CD8-positive, alpha-beta memory T cell (primary cell): Measurements from ENCODE around the gene DBR1. TPM values are rescaled to one million over a fixed set of nuclear protein-coding genes. Genes with fewer than 3 reads are reported as not detected.

ENCODE experiments used
- CTCF ChIA-PET: fragments of 350-600 bp; sonication (Branson Sonifier 250); formaldehyde crosslinking; loops from one replicate; lab custom pipeline; 2021; ENCODE audit warnings: antibody characterized with exemption; lab: Charles Lee
- POLR2A ChIA-PET: fragments of 350-600 bp; sonication (Branson Sonifier 250); formaldehyde crosslinking; loops from one replicate; lab custom pipeline; 2021; ENCODE audit warnings: antibody characterized with exemption; lab: Charles Lee
- DNase-seq, 5 donors: peaks; one replicate each; pipeline versions ENCODE4 v3.0.0 to v3.0.0-alpha.2; 2020 to 2022; ENCODE audit warnings: mixed read lengths in 1 of 5
- H3K27ac ChIP-seq: one replicate; pipeline ENCODE4 v1.7.0; 2013; ENCODE audit warnings: low read depth, mild to moderate bottlenecking, low read length, moderate library complexity
- H3K27me3 ChIP-seq: 2 replicates; pipeline ENCODE4 v1.7.0; 2013; ENCODE audit warnings: low read length, mild to moderate bottlenecking; ENCODE audit not compliant: insufficient read depth, poor library complexity, severe bottlenecking
- H3K36me3 ChIP-seq: 2 replicates; pipeline ENCODE4 v1.7.0; 2013; ENCODE audit warnings: mild to moderate bottlenecking, low read length, moderate library complexity; ENCODE audit not compliant: insufficient read depth
- H3K4me1 ChIP-seq: 2 replicates; pipeline ENCODE4 v1.7.0; 2013; ENCODE audit warnings: mild to moderate bottlenecking, low read length, moderate library complexity; ENCODE audit not compliant: insufficient read depth
- H3K4me3 ChIP-seq: 2 replicates; pipeline ENCODE4 v1.7.0; 2013; ENCODE audit warnings: mild to moderate bottlenecking, low read length
- H3K9me3 ChIP-seq: 2 replicates; pipeline ENCODE4 v1.7.0; 2013; ENCODE audit warnings: mild to moderate bottlenecking, low read length
- H3K27ac Mint-ChIP-seq, 8 donors: one replicate each; pipeline ENCODE4 v1.8.0; 2020 to 2021; ENCODE audit warnings: mixed read lengths in 8 of 8, mild to moderate bottlenecking in 6 of 8, inconsistent platforms in 3 of 8, moderate library complexity in 3 of 8
- H3K27me3 Mint-ChIP-seq, 2 donors: one replicate each; pipeline ENCODE4 v1.8.0; 2020 to 2021; ENCODE audit warnings: mixed read lengths in 2 of 2, mild to moderate bottlenecking in 1 of 2, moderate library complexity in 1 of 2
- H3K36me3 Mint-ChIP-seq, 3 donors: one replicate each; pipeline ENCODE4 v1.8.0; 2020 to 2021; ENCODE audit warnings: mixed read lengths in 3 of 3, inconsistent platforms in 1 of 3, mild to moderate bottlenecking in 1 of 3
- H3K4me1 Mint-ChIP-seq, 3 donors: one replicate each; pipeline ENCODE4 v1.8.0; 2020 to 2021; ENCODE audit warnings: mixed read lengths in 3 of 3, inconsistent platforms in 1 of 3, mild to moderate bottlenecking in 1 of 3
- H3K4me3 Mint-ChIP-seq, 7 donors: one replicate each; pipeline ENCODE4 v1.8.0; 2020 to 2021; ENCODE audit warnings: mixed read lengths in 7 of 7, mild to moderate bottlenecking in 6 of 7, moderate library complexity in 4 of 7, inconsistent platforms in 2 of 7
- H3K9me3 Mint-ChIP-seq, 5 donors: one replicate each; pipeline ENCODE4 v1.8.0; 2020 to 2022; ENCODE audit warnings: mixed read lengths in 5 of 5, mild to moderate bottlenecking in 3 of 5, moderate library complexity in 2 of 5, inconsistent platforms in 1 of 5
- polyA plus RNA-seq: library from polyadenylated mRNA; unstranded; fragments of 300-500 nt; fragmentation: Illumina TruSeq; gene quantifications from one replicate; pipeline ENCODE4 v1.2.3, GENCODE V29; 2021
- total RNA-seq, 2 experiments: library from RNA; stranded (reverse); gene quantifications; one replicate each; pipeline ENCODE4 v1.2.3, GENCODE V29; 2021

Gene DBR1
- total and polyA plus RNA-seq, 3 experiments from 2014 or later: 15.0 to 29.0 (median 25.6) TPM

DNA sequence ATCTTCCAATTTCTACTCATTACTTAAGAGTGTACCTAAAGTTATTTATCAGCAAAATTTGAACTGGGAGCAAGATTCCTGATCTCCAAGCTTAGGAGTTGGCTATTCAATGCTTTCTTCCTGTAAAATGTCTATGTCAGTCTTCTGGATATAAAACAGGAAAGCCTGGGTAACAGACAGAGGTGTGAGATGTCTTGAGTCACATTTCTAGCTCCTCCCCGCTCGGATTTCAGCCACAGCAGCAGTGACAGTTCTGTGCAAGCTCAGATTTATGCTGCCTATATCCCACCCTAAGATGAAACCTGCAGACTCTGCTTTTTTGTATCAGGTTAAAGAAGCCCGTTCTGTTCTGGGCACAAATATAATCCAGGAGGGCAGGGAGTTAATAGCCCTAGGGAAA lies 10.3 kb upstream of the DBR1 start:
- CTCF ChIA-PET: no interaction called here
- H3K36me3 Mint-ChIP-seq: peaks cover 0 to 15% (median 3%) of the 10 kb centered on the region in 3 donors
- Histone ChIP-seq H3K27ac (no peak overlapping the region), H3K4me3 (no peak overlapping the region), H3K9me3 (no peaks in the 10 kb centered on the region), H3K27me3 (peaks cover 5% of the 10 kb centered on the region), H3K36me3 (no peaks in the 10 kb centered on the region), H3K4me1 (peaks cover 24% of the 10 kb centered on the region)
- H3K27ac Mint-ChIP-seq: peak overlapping the region in 1 of 8 donors; percentile 35
- peak overlapping the region in 1 of 7 donors; percentile 24 for H3K4me3 Mint-ChIP-seq
- POLR2A ChIA-PET: no interaction called here
- no peaks in the 10 kb centered on the region for H3K9me3 Mint-ChIP-seq
- no peak for DNase-seq
- H3K4me1 Mint-ChIP-seq: peaks cover 25 to 34% (median 32%) of the 10 kb centered on the region in 3 donors
- H3K27me3 Mint-ChIP-seq: peaks cover 9 to 14% of the 10 kb centered on the region in 2 donors

DNA sequence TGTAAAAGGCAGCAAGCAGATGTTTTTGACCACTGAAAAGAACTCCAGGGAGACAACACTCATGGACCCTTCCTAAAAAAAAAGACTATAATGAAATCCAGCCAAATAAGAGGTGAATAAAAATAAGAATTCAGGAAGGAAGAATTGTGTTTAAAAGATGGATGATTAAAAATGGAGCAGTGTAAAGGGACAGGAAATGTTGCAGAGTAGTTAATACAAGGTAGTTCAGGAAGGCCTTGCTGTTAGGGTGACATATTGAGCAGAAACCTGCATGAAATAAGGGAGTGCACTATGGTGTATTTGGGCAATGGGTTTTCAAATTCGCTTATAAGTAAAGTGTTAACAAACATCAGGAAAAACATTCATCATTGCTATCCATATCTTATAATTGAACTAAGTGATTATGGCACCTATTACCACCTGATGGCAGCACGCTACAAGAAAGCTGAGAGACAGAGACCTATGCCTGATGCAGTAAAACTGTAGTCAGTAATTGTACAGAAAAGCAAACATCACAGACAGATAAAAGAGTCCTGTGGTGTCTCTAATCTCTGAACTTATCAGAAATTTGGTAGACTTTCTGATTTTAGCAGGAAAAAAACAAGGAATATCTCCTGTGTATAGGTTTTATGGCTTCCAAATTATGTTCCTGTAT lies 5.8 kb upstream of the DBR1 start:
- H3K27ac ChIP-seq: no peak overlapping the region
- no peaks in the 10 kb centered on the region for H3K9me3 ChIP-seq
- Mint-ChIP-seq H3K27me3 (peaks cover 9 to 16% of the 10 kb centered on the region in 2 donors), H3K36me3 (no peaks in the 10 kb centered on the region), H3K27ac (peak overlapping the region in 1 of 8 donors; percentile 47), H3K9me3 (no peaks in the 10 kb centered on the region), H3K4me1 (peaks cover 0 to 2% (median 0%) of the 10 kb centered on the region in 3 donors), H3K4me3 (peak overlapping the region in 1 of 7 donors; percentile 11)
- peak in 3 of 5 donors; percentile 12 to 54 (median 28) for DNase-seq
- no peaks in the 10 kb centered on the region for H3K4me1 ChIP-seq
- H3K27me3 ChIP-seq: peaks cover 5% of the 10 kb centered on the region
- ChIA-PET POLR2A (no interaction called here), CTCF (interaction anchor here (1.1 to 2.3 kb wide), 3 partner anchors 10 to 47 kb away, joined by 3 to 7 read pairs (median 3); no protein-coding TSS in a partner anchor)
- no peaks in the 10 kb centered on the region for H3K36me3 ChIP-seq
- no peak overlapping the region for H3K4me3 ChIP-seq

DNA sequence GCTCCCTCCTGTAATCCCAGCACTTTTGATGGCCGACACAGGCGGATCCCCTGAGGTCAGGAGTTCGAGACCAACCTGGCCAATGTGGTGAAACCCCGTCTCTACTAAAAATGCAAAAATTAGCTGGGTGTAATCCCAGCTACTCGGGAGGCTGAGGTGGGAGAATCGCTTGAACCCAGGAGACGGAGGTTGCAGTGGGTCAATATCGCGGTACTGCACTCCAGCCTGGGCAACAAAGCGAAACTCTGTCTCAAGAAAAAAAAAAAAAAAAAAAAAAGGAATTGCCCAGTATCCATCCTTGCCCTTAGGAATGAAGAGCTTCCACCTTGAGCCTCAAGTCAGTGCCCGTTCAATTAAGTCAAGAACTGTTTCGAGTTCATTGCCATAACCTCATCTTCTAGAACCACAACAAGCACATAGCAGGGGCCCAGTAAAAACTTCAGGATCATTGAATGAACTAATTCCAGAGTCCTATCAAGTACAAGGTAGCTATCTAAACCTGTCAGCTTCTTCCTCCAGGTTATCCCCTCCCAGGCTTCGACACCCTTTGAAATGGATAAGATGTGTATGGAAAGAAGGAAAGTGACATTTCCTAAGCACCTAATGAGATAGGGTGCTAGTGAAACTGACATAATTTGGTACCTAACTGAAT lies 826 bp downstream of the DBR1 start:
- no peaks in the 10 kb centered on the region for H3K27me3 ChIP-seq
- peaks cover 7% of the 10 kb centered on the region for H3K36me3 ChIP-seq
- no peaks in the 10 kb centered on the region for H3K9me3 ChIP-seq
- Mint-ChIP-seq H3K4me1 (peaks cover 41 to 51% (median 46%) of the 10 kb centered on the region in 3 donors), H3K27me3 (no peaks in the 10 kb centered on the region), H3K36me3 (peaks cover 0 to 38% (median 9%) of the 10 kb centered on the region in 3 donors), H3K9me3 (no peaks in the 10 kb centered on the region), H3K27ac (peak overlapping the region; percentile 93 to 98 (median 96)), H3K4me3 (peak overlapping the region; percentile 94 to 99 (median 99))
- DNase-seq: no peak
- H3K27ac ChIP-seq: peak overlapping the region; percentile 80
- CTCF ChIA-PET: interaction anchor here (1.0 to 3.0 kb wide), 4 partner anchors 9 to 155 kb away, joined by 3 to 14 read pairs (median 3); partner anchors contain the start of gene ARMC8
- peaks cover 26% of the 10 kb centered on the region for H3K4me1 ChIP-seq
- peak overlapping the region; percentile 94 for H3K4me3 ChIP-seq
- POLR2A ChIA-PET: interaction anchor here (1.1 to 2.5 kb wide), 2 partner anchors 13 to 154 kb away, joined by 4 to 24 read pairs; partner anchors contain the start of gene ARMC8

DNA sequence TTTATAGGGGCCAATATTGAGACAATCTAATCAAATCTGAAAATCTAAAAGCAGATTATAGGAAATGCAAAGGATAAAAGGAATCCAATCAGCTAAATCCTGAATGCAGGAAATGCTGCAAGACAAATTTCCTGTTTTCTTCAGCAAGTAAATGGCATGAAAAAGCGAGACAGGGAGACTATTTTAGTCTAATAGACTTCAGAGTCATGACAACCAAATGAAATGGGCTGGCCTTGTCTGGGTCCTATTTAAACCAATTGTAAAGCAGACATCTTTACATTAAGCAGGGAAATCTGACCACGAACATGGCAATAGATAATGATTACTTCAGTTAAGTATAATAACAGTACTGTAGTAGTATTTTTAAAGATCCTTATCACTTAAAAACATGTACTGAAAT lies 2.1 kb downstream of the DBR1 start:
- Histone ChIP-seq H3K4me3 (no peak overlapping the region), H3K27ac (no peak overlapping the region), H3K36me3 (peaks cover 12% of the 10 kb centered on the region), H3K4me1 (peaks cover 26% of the 10 kb centered on the region), H3K27me3 (no peaks in the 10 kb centered on the region), H3K9me3 (no peaks in the 10 kb centered on the region)
- no peaks in the 10 kb centered on the region for H3K9me3 Mint-ChIP-seq
- CTCF ChIA-PET: interaction anchor here (3.0 kb wide), 1 partner anchor 15 kb away, joined by 14 read pairs; the partner anchor contains the start of gene ARMC8
- H3K4me3 Mint-ChIP-seq: peak overlapping the region; percentile 14 to 99 (median 62)
- peaks cover 41 to 51% (median 46%) of the 10 kb centered on the region in 3 donors for H3K4me1 Mint-ChIP-seq
- DNase-seq: no peak
- peaks cover 0 to 48% (median 9%) of the 10 kb centered on the region in 3 donors for H3K36me3 Mint-ChIP-seq
- POLR2A ChIA-PET: no interaction called here
- H3K27ac Mint-ChIP-seq: peak overlapping the region in 7 of 8 donors; percentile 29 to 85 (median 66)
- H3K27me3 Mint-ChIP-seq: no peaks in the 10 kb centered on the region

DNA sequence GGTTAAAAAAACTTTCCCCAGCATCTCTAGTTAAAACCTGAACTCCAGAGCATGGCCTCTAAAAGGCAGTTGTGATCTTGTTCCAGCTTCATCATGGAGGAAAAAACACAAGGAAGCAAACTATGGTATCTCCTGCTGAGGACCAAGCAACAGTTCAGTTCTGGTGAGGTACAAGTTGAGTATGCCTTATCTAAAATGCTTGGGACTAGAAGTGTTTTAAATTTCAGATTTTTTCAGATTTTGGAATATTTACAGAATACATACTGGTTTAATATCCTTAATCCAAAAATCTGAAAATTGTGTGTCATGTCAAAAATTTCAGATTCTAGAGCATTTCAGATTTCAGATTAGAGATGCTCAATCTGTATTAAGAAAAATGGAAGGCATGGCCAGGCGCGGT lies 9.7 kb downstream of the DBR1 start:
- no peaks in the 10 kb centered on the region for H3K9me3 ChIP-seq
- Mint-ChIP-seq H3K27me3 (peaks cover 0 to 2% of the 10 kb centered on the region in 2 donors), H3K4me3 (no peak overlapping the region), H3K36me3 (peaks cover 22 to 90% (median 25%) of the 10 kb centered on the region in 3 donors), H3K27ac (peak overlapping the region in 1 of 8 donors; percentile 63), H3K9me3 (no peaks in the 10 kb centered on the region), H3K4me1 (peaks cover 12 to 17% (median 12%) of the 10 kb centered on the region in 3 donors)
- H3K27me3 ChIP-seq: no peaks in the 10 kb centered on the region
- no peak overlapping the region for H3K27ac ChIP-seq
- H3K4me1 ChIP-seq: no peaks in the 10 kb centered on the region
- no peak for DNase-seq
- peaks cover 19% of the 10 kb centered on the region for H3K36me3 ChIP-seq
- no peak overlapping the region for H3K4me3 ChIP-seq
- POLR2A ChIA-PET: no interaction called here
- CTCF ChIA-PET: no interaction called here

DNA sequence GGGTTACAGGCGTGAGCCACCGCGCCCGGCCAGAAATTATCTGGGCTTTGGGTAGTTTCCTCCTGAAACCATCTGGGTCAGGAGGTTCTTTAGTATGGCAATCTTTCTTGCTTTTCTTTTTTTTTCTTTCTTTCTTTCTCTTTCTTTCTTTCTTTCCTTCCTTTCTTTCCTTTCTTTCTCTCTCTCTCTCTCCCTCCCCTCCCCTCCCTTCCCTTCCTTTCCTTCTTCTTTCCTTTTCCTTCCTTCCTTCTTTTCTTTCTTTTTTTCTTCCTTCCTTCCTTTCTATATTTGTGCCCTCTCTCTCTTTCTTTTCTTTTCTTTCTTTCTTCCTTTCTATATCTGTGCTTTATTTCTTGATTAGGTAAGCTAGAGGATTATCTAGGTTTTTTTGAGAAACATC lies 17.0 kb downstream of the DBR1 start:
- POLR2A ChIA-PET: no interaction called here
- Histone ChIP-seq H3K36me3 (no peaks in the 10 kb centered on the region), H3K27me3 (no peaks in the 10 kb centered on the region), H3K4me1 (no peaks in the 10 kb centered on the region), H3K27ac (no peak overlapping the region), H3K9me3 (no peaks in the 10 kb centered on the region), H3K4me3 (no peak overlapping the region)
- Mint-ChIP-seq H3K27ac (no peak overlapping the region), H3K27me3 (peaks cover 0 to 4% of the 10 kb centered on the region in 2 donors), H3K9me3 (peaks cover 4 to 16% (median 13%) of the 10 kb centered on the region in 5 donors), H3K4me3 (no peak overlapping the region), H3K4me1 (no peaks in the 10 kb centered on the region), H3K36me3 (peaks cover 11 to 25% (median 16%) of the 10 kb centered on the region in 3 donors)
- no peak for DNase-seq
- CTCF ChIA-PET: no interaction called here

DNA sequence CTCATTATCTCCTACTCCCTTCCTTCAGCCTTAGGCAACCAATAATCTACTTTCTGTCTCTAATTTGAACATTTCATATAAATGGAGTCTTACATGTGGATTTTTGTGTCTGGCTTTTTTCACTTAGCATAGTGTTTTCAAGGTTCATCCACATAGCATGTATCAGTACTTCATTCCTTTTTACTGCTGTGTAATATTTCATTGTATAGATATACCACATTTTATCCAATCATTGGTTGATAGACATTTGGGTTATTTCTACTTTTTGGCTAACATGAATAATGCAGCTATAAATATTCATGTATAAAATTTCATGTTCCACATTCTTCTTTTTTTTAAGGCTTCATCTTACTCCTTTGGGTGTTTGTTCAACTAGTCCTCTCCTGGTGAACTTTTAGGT lies 20.2 kb downstream of the DBR1 start:
- ChIA-PET POLR2A (no interaction called here), CTCF (no interaction called here)
- H3K36me3 Mint-ChIP-seq: peaks cover 0 to 12% (median 0%) of the 10 kb centered on the region in 3 donors

DNA sequence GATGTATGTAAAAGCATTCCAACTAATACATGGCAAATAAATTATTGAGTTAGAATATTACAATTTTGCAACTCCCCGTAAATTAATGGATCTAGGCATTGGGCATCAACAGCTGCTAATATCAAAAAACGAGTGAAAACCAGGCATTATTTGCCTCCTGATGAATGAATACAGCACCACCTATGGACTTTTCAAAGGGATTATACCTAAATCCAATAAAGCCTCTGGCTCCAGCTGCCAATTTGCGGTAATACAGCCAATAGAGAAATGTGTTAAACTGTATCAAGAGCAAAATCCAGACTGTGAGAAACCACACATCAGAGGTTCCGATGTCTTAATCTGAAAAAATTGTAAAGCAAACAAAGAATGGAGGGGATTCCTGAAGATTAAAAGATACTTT lies 26.2 kb downstream of the DBR1 start:
- no peak overlapping the region for H3K27ac ChIP-seq
- peaks cover 2 to 6% of the 10 kb centered on the region in 2 donors for H3K27me3 Mint-ChIP-seq
- ChIA-PET CTCF (no interaction called here), POLR2A (no interaction called here)
- no peaks in the 10 kb centered on the region for H3K9me3 ChIP-seq
- no peaks in the 10 kb centered on the region for H3K27me3 ChIP-seq
- H3K4me3 ChIP-seq: no peak overlapping the region
- peaks cover 0 to 2% (median 0%) of the 10 kb centered on the region in 3 donors for H3K36me3 Mint-ChIP-seq
- H3K27ac Mint-ChIP-seq: no peak overlapping the region
- H3K9me3 Mint-ChIP-seq: peaks cover 2 to 6% (median 5%) of the 10 kb centered on the region in 5 donors
- H3K4me3 Mint-ChIP-seq: no peak overlapping the region
- DNase-seq: no peak
- H3K36me3 ChIP-seq: no peaks in the 10 kb centered on the region
- no peaks in the 10 kb centered on the region for H3K4me1 ChIP-seq
- H3K4me1 Mint-ChIP-seq: no peaks in the 10 kb centered on the region

More for the DNA sequence above, 20.2 kb downstream of the DBR1 start:
- no peaks in the 10 kb centered on the region for H3K27me3 ChIP-seq
- no peaks in the 10 kb centered on the region for H3K4me1 Mint-ChIP-seq
- H3K4me3 Mint-ChIP-seq: no peak overlapping the region
- no peaks in the 10 kb centered on the region for H3K36me3 ChIP-seq
- H3K27me3 Mint-ChIP-seq: peaks cover 0 to 2% of the 10 kb centered on the region in 2 donors
- DNase-seq: no peak
- H3K4me1 ChIP-seq: no peaks in the 10 kb centered on the region
- H3K27ac ChIP-seq: no peak overlapping the region
- peaks cover 6 to 16% (median 13%) of the 10 kb centered on the region in 5 donors for H3K9me3 Mint-ChIP-seq
- H3K4me3 ChIP-seq: no peak overlapping the region
- H3K27ac Mint-ChIP-seq: no peak overlapping the region
- H3K9me3 ChIP-seq: no peaks in the 10 kb centered on the region
